HG02852 (cell line): ENCODE data around the gene ABR.

Experiments
- ATAC-seq: cut with Tn5 transposase; IDR thresholded peaks from one replicate; pipeline ENCODE4 v1.9.1; 2021; ENCODE audit warnings: mild to moderate bottlenecking, moderate library complexity; ENCODE audit not compliant: unreplicated experiment

The ABR gene

DNA sequence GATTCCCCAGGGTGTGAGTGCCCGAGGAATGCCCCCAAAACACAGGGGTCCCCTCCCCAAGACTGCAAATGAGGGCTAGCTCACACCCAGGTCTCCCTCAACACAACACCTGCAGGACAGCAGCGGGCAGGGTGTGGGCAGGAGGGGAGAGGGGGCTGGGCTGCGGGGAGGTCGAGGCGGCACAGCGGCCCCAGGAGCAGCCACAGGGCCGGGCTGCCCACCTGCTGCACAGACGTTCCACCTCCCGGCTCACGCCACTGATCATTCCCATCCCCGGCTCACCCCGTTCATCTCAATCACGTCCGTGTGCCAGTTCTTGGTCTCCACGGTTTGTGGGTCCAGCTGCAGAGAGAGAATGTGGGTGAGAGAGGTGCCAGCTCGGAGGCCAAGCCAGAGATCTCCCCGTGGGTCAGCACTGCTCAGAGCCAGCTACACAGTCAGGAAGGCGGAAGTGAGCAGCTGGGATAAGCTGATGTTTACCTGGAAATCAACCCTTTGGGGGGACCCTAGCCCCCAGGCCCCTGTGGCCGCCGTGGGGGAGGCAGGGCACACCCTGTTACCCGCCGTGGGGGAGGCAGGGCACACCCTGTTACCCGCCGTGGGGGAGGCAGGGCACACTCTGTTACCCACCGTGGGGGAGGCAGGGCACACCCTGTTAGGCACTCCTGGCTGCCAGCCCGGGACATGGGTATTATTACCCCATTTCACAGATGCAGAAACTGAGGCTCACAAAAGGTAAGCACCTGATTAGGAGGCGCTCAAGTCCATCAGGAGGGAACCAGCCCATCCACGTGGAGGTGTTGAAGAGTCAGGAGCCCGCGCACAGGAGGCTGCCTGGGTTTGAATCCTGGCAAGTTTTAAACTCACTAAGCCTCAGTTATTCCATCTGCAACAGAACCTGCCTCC, 166.7 kb downstream of the ABR start:
- no peak for ATAC-seq

DNA sequence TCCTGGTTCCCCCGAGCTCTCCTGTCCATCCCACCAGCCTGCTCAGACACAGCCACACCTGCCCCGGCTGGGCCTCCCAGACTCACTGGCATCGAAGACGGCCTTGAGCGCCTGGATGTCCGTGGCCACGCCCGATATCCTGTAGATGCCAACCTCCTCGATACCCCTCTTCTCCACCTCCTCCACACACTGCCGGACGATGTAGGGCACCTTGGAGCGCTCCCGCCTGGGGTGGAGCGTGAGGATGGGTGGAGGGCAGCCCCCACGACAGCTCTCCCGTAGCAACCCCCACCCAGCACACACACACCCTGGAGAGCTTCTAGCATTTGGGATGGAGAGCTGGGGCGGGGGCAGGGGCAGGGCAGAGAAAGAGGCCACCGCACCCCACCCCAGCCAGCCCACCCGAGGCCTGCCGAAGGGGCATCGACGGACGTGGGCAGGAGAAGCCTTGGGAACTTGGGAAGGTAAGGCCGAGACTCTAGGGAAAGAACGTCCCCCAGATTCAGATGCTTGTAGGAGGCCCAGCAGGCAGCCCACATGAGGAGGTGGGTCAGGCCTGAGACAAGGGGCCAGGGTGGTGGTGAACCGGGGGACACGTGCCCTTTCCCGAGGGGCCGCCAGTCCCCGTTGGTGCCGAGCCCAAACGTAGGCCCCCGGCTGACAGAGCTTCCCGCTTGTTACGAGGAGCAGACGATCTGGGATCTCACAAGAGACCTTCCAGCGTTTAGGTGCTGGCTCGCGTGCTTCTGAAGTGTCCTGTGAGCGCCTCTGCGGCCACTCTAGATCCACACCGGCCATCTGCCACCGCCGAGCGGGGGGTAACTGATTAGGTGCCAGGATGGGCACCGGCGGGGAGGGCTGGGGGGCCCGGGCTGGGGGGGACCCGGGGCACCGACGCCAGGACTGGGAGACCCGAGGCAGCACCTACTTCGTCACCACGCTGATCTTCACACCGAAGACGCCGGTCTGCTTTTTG, 167.7 kb downstream of the ABR start:
- ATAC-seq = no peak

DNA sequence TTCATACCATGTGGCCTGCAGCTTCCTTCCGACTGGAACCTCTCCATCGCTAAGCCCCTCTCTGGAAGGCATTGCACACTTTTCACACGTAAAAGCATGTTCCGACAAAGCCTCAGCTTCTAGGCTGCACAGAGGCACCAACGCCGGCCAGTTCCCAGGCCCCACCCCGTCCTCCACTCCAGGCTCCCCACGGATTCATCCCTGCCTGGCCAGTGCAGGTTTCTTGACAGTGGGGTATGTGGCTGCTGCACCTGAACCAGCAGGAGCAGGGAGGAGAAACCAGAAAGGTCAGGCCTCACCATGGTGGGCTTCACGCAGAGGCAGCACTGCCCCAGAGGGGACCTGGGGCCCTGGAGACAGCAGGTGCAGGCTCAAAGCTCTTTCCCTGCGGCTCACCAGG, 168.6 kb downstream of the ABR start:
- ATAC-seq = no peak

DNA sequence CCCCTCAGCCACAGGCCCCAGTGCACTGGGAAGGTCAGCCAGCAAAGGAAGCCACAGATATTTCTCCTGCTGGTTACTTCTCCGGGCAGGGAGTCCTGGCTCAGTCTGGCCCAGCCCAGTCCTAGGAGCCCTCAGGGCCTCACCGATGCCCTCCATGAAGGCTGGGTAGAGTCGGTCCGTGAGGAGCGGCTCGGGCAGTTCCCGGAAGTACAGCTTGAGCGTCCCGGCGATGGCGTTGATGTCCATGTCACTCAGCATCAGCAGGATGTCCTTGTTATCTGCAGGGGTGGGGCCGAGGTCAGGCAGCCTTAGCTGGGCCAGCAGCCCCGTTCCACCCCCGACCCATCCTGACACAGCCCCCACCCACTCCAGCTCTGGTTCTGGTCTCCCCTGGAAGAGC, 169.2 kb downstream of the ABR start:
- no peak for ATAC-seq

DNA sequence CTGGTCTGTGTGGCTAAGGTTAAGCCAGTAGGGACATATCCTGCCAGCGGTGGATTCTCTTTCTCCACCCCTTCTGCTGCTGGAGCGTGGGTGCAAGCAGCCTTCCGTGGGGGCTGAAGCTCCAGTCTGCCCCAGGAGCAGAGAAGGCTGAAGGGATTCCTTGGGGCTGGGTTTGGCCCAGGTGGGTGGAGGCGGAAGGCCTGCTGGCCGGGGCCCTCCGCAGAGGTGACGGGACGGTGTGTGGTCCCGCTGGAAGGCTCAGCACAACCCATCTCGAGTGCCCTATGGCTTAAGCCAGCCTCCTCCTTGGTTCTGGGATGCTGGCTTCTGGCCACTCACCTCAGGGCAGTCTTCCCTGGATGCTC, 169.7 kb downstream of the ABR start:
- ATAC-seq = no peak

DNA sequence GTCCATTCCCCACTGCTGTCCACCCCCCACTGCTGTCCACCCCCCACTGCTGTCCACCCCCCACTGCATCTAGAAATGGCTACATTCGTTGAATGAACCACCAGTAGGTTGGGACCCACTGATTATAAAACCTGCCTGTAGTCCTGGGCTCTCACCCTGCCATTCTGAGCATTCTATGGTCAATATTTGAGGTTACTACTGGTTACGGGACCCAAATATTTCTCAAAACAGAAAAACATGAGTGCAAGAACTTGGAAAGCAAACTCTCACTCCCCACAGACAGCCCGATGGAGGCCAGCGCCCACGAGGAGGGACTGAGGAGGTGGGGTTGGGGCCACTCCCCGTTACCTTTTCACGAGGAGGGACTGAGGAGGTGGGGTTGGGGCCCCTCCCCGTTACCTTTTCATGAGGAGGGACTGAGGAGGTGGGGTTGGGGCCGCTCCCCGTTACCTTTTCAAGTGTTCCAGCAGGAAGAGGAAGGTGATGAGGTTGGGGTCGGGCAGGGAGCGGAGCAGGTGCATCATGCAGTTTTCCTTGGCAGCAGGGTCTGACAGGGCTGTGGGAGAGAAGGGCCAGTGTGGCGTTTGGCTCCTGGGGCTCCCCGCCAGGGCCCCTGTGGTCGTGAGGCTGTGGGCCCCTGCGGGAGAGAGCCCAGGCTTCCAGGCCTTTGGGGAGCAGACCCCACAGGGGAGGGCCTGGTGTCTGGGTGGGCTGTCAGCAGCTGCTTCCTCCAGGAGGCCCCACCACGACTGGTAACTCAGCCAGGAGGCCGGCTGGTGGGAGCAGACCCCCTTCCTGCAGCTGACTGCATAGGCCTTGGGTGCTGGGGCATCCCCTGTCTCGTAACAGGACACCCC, 170.3 kb downstream of the ABR start:
- ATAC-seq = no peak

DNA sequence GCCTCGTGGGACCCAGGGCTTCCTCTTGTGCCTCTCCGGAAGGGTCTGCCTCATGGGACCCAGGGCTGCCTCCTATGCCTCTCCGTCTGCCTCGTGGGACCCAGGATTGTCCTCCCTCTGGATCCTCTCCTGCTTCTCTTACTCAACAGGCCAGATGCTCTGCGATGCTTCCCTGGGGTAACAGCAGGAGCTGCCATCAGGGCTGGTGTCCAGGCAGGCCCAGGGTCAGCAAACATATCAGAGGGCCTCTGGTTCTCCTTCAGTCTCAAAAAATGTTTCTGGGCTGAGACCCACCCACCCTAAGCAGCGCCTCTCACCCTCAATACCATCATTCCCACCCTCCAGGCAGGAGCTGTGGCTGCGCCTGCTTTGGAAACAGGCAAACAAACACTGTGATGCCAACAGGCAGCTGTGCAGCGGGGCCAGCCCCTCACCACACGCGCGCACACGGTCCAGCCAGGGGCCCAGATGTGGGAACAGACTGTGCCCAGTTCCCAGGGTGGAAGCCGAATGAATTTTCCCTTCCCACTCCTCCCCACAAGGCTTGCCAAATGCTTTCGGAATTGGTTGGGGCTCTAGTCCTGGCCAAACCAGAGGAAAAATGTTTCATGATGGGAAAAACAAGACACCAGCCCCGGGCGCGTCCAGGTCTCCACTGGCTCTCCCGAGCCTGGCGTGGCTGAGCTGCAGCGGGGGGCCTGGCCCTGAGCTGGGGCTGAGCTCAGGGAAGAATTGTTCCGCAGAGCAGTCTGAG, 171.6 kb downstream of the ABR start:
- no peak for ATAC-seq

DNA sequence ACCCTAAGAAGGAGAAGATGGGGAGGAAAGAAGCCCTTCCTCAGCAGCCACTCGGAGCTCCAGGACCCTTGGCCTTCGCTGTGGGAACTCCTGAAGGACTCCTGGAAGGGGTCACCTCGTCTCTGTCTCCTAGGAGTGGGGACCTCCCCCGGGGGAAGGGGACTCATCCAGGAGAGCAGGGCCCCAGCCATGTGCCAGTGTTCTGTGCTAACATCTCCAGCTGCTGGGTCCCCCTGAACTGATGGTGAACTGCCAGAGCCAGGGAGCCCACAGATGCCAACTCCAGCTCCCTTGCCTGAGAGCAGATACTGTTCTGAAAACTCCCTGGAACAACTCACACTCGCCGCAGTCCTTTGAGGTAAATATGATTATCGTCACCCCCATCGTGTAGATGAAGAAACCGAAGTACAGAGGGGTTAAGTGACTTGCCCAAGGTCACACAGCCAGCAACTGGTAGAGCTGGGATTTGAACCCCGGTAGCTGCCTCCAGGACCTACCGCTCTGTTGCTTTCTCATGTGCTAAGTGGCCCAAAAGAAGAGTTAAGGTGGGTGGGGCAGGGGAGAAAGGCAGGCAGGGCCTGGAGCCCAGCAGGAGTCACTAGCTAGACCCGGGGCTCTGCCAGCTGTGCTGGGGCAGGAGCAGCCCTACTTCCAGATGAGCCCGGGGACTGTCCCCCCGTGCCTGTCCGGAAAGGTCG, 172.3 kb downstream of the ABR start:
- no peak for ATAC-seq

DNA sequence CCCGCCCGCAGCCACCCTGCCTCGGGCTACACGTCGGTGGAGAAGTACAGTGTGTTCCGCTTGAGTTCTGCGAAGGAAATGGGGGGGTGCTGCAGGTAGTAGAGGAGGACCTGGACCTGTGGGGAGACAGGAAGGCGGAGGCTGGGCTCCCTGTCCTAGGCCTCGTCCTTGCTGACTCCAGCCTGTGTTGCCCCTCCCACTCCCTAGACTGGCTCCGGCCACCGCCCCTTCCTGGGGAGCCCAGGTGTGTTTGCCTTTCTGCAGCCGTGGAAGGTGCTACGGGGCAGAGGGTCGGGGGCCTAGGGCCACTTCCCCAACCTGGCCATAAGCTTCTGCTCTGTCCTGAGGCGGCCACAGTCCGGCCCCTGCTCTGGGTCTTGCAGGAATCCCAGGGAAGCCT, 173.7 kb downstream of the ABR start:
- no peak for ATAC-seq

DNA sequence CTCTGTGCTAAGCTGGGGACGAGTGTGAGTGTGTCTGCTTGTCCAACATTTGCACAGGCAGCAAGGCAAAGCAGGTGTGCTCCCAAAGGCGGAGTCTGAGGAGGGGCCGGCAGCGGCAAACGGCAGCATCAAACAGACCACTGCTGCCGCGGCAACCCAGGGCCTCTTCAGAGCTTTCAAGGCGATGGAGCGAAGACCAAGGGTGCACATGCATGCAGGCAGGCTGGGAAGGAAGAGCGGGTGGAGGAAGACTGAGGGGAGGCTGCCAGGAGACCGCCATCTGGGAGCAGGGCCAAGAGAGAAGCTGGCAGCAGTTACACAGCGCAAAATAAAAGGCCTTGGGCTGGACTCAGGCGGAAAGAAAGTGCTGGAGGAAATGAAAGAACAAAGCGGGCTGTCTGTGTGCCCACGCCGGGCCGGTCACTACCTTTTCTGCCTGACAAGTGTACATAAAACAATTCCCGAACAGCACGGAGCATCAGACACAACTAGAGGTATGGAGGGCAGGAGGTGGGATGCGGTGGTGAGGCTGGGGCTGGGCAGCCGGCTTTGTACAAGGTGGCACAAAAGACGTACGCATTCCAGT, 174.3 kb downstream of the ABR start:
- no peak for ATAC-seq

DNA sequence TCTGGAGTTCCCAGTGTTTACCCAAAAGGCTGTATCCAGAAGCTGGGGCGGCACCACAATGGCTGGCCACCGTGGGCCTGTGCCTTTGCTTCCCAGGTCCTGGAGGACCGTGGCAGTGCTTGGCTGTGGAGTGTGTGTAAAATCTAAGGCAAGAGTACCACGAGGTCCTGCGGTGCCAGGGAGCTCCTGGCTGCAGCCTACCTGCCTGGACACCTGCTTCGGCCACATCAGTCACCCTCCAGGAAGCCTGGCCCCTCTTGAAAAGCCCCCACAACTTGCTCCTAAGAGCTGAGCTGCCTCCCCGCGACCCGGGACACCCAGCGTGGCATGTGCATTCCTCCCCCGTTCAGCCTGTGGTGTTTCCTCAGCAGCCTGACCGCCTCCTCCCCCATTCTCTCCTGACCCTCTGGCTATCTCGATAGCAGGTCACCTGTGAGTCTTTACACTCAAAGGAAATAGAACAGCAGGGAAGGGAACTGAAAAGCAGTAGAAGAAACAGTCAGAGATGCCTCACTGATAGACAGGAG, 174.9 kb downstream of the ABR start:
- no peak for ATAC-seq

DNA sequence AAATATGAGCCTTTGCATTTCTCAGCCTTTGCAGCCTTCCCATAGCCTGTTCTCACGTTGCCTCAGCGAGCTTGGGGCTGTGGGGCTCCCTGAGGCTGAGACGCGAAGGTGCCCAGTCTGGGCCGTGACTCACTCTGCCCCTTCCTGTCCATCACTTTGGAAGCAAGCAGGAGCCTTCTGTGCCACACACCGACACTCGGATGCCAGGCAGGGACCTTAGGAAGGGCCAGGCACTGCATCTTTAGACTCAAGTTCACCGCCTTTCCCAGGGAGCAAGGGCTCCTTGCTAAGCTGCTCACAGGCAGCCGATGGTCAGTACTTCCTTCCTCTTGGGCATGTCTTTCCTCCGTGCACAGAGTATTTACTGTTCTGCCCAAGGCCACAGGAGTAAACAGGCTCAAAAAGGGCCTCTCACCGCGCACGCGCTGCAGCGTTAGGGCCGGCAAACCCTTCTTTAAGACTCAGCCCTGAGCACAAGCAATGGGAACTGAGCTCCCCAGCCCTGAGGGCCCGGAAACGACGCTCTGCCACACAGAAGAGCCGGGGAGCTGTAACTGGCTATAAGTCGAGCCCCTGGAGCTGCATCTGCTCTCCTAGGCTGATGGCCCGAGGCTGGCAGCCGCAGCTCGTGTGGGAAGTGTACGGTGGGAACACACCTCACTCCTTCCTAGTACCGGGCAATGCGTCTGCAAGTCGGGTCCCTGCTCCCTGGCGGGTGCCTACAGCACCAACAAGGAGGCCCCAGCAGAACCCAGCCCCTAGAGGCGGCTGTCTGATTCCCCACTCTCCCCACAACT, 175.6 kb downstream of the ABR start:
- ATAC-seq = no peak

DNA sequence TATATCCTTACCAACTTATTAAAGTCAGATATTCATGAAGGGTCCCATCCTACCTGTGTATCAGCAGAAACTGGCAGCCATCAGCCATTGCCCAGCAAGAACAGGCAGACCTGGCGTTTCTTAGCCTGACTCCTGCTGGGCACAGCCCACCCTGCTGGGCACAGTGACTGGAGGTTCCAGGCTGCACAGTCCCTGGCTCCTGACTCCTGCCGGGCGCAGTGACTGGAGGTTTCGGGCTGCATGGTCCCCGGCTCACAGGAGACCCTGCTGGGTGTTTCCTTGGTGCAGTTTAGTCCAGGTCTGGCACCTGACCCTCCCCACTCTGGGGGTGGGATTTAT, 176.2 kb downstream of the ABR start:
- no peak for ATAC-seq

DNA sequence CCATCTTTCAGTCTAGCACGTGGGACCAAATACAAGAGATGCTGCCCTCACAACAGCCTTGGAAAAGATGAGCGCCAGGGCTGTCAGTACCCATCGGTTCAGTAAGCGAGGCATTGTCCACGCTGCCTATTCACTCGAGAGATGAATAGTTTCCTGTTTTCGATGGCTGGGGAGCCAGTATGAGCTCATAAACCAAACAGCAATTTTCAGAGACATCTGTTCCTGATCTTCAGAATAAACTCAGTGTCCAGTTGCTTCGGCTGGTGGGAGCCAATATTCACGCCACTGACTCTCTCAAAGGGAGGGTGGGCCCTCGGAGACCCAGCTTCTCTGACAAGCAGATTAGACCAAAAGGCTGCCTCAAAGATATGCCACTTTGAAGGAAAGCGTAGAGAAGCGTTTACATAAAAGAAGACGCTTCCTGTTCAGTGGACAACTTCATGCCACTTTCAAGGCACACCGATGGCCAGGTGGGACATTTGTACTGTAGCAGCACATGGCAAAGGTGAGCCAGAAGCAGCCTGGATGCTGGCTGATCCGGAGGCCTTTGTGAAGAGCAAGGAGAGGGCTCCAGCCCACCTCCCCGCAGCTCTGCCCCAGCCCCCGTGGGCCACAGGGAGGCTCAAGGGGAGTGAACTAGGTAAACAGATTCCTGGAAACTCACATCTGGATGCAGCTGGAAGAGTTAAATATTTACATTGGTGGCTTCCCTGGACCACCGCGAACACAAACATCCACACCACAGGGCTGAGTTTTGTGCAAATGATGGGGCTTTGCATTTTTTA, 176.8 kb downstream of the ABR start:
- ATAC-seq = no peak

DNA sequence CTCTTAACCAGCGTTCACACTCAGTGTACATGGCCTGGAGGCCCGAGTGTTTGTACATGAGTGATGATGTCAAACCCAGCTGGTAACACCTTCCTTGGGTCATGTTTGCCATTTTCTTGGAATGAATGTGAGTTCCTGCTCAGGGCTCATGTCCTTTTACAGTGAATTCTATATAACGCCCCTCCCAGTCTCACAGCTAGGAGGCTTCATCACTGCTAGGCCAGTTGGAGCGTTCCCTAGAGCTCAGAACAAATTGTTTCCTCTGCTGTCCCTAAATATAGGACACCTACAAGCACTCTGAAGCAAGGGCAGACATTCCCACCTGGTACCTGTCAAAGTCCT, 177.4 kb downstream of the ABR start:
- no peak for ATAC-seq

DNA sequence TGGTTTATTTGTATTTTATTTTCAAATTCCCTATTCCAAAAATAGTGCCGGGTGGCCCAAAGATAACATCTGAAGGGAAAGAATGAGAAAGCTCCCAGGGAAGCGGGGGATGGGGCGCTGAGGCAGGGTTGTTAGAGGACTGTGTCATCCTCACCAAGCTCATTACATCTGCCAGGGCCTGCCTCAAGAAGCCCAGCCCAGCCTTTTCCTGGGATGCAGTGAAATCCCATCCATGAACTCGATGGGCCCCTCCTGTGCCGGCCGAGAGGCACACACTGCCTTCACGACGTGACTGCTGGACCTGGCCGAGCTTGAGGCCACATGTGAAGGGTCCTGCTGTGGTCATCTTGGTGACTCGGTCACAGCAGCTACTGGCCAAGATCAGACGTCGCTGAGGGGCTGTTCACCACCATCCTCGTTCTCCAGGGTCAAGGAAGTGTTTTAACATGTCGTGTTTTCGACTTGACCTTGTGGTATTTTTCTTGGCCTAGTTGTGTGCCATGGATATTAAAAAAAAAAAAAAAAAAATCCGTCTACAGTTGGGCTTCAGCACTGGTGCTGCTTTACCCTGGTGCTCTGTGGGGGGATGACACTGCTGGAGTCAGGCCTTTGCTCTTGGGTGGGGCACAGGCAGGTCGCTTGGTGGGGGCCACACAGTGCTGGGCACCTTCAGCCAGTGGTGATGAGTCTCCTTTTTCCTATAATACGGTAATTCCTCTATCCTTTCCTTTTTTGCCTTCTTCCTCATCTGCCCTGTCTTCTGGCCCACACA, 178.0 kb downstream of the ABR start:
- ATAC-seq = no peak
